ENCODE data around the gene DRAM1. TPM values are rescaled to one million over a fixed set of nuclear protein-coding genes. Genes with fewer than 3 reads are reported as not detected.

The DRAM1 gene
- 51.3 and 129 TPM in 2 replicates for total RNA-seq

GRCh38 chr12:101876861-101877805 lies at the start of gene DRAM1:
TSS of gene DRAM1 (plus strand) at chr12:101877580. CDS start at chr12:101877790, 210 bp downstream.

GRCh38 chr12:101830367-101831325 lies 46.7 kb upstream of the DRAM1 start, which contains the start of gene GNPTAB:
TSS of gene GNPTAB (minus strand) at chr12:101830959. CDS start at chr12:101830675, 284 bp downstream.

Small RNAs within 50 kb of the gene (small RNA-seq; reads per million reads assigned to genes)
- gene RNA5SP369 (ENCODE audit: low replicate concordance) (not detected), gene RNU6-1183P (ENCODE audit: low replicate concordance) (not detected)

Other genes starting within 250 kb of the DRAM1 start
- 21.0 and 33.9 TPM in 2 replicates for gene CHPT1, start 179.9 kb upstream of the DRAM1 start, total RNA-seq
- under 0.01 TPM in 2 replicates for gene SYCP3, start 138.1 kb upstream of the DRAM1 start, total RNA-seq
- 32.6 and 39.8 TPM in 2 replicates for gene GNPTAB, start 46.6 kb upstream of the DRAM1 start, total RNA-seq
- 40.3 and 40.8 TPM in 2 replicates for gene WASHC3, start 184.4 kb downstream of the DRAM1 start, total RNA-seq
- gene NUP37, start 242.5 kb downstream of the DRAM1 start, total RNA-seq = 25.8 and 36.7 TPM in 2 replicates
- 1.5 and 31.2 TPM in 2 replicates for gene PARPBP, start 242.6 kb downstream of the DRAM1 start, total RNA-seq

All from placental pericyte (primary cell).